Suprapubic skin (tissue), 4 donors: ENCODE results near the gene MAP2K6. TPM values are rescaled to one million over a fixed set of nuclear protein-coding genes. Genes with fewer than 3 reads are reported as not detected.

Experiments
- DNase-seq, 2 donors: peaks; one replicate each; pipeline ENCODE4 v3.0.0-alpha.2; 2019; ENCODE audit warnings: low spot score in 2 of 2
- H3K27ac ChIP-seq: fragments of 200-600 bp; sonication (generic); one replicate; pipeline ENCODE4 v1.5.1; 2019
- H3K27me3 ChIP-seq: fragments of 200-600 bp; sonication (generic); one replicate; pipeline ENCODE4 v1.5.1; 2019
- H3K36me3 ChIP-seq: fragments of 200-600 bp; sonication (generic); one replicate; pipeline ENCODE4 v1.5.1; 2019
- H3K4me1 ChIP-seq: fragments of 200-600 bp; sonication (generic); one replicate; pipeline ENCODE4 v1.5.1; 2019
- H3K4me3 ChIP-seq: fragments of 200-600 bp; sonication (generic); one replicate; pipeline ENCODE4 v1.5.1; 2019; ENCODE audit warnings: mild to moderate bottlenecking
- H3K9me3 ChIP-seq: fragments of 200-600 bp; sonication (generic); one replicate; pipeline ENCODE4 v1.5.1; 2019
- EP300 ChIP-seq: sonication (generic); formaldehyde crosslinking; IDR thresholded peaks from one replicate; pipeline ENCODE4 v1.6.1; 2017; ENCODE audit warnings: antibody characterized with exemption
- POLR2A ChIP-seq, 2 donors: fragments of 450-650 bp; IDR thresholded peaks; one replicate each; pipeline ENCODE4 v1.6.1; 2017; ENCODE audit warnings: antibody characterized with exemption in 2 of 2, mild to moderate bottlenecking in 2 of 2, moderate library complexity in 2 of 2
- POLR2AphosphoS5 ChIP-seq, 3 donors: sonication (generic); formaldehyde crosslinking; IDR thresholded peaks; one replicate each; pipeline ENCODE4 v1.6.1; 2017; ENCODE audit warnings: antibody characterized with exemption in 3 of 3
- WGBS: methylation state at CpG from one replicate; pipeline ENCODE4 v1.1.5; 2018; 5-methylcytosine and 5-hydroxymethylcytosine counted together
- total RNA-seq, 4 donors: library from RNA; depleted of rRNA; stranded (reverse); fragments of >200 nt; gene quantifications; one replicate each; pipeline ENCODE4 v1.1.0, GENCODE V29; 2016
- TF ChIP-seq, protein P1 (sequence below), 2 donors: fragments of 200-600 bp in 1 of 2; fragments of 450-650 bp in 1 of 2; sonication (generic) in 1 of 2; IDR thresholded peaks; one replicate each; pipeline ENCODE4 v1.5.1; 2016 to 2019; ENCODE audit warnings: antibody characterized with exemption in 2 of 2, mild to moderate bottlenecking in 1 of 2, moderate library complexity in 1 of 2

The MAP2K6 gene
- total RNA-seq: 1 to 10 TPM; 2.4 to 6.3 (median 3.9) TPM

DNA sequence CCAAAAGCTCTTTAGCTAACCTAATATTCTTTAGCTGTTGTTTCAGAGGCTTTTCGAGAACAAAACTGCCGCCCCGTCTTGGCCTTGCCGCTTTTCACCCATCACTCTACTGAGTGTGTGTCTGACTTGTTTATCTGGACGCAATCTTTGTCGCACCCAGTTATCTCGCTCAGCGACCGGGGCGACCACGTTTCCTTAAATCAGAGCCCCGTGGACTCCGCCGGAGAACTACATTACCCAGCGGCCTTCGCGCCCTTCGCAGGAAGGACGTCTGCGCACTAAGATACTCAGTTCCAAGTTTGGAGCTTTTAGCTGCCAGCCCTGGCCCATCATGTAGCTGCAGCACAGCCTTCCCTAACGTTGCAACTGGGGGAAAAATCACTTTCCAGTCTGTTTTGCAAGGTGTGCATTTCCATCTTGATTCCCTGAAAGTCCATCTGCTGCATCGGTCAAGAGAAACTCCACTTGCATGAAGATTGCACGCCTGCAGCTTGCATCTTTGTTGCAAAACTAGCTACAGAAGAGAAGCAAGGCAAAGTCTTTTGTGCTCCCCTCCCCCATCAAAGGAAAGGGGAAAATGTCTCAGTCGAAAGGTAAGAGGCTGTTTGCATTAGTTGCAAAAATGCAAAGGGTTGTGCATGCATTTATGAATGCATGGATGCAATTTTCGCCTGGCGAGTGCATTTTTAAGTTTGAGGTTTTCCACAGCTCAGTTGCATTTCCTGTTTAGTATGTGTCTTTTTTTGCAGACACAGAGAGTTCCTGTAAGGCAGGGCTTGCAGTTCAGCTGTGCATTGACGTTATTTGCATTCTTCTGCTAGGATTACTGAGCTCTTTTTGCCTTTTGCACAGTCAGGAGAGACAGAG lies at the start of gene MAP2K6:
MAP2K6 (plus strand) TSS at position 290 of the 867 bp plus-strand sequence; CDS start at position 578, 288 bp downstream.
- Histone ChIP-seq H3K4me3 (peak within 1 kb of the TSS; percentile 56), H3K4me1 (peaks cover 31% of the 10 kb centered on the region), H3K36me3 (no peaks in the 10 kb centered on the region), H3K9me3 (no peaks in the 10 kb centered on the region), H3K27ac (no peak within 1 kb of the TSS), H3K27me3 (no peaks in the 10 kb centered on the region)
- WGBS: 2% methylated on average over 27 of the region's 27 CpGs
- no peak for TF ChIP-seq EP300
- TF ChIP-seq POLR2AphosphoS5 (IDR thresholded peaks at IDR 0.05): no peak
- TF ChIP-seq POLR2A (IDR thresholded peaks at IDR 0.05): no peak
- TF ChIP-seq, protein P1, sequence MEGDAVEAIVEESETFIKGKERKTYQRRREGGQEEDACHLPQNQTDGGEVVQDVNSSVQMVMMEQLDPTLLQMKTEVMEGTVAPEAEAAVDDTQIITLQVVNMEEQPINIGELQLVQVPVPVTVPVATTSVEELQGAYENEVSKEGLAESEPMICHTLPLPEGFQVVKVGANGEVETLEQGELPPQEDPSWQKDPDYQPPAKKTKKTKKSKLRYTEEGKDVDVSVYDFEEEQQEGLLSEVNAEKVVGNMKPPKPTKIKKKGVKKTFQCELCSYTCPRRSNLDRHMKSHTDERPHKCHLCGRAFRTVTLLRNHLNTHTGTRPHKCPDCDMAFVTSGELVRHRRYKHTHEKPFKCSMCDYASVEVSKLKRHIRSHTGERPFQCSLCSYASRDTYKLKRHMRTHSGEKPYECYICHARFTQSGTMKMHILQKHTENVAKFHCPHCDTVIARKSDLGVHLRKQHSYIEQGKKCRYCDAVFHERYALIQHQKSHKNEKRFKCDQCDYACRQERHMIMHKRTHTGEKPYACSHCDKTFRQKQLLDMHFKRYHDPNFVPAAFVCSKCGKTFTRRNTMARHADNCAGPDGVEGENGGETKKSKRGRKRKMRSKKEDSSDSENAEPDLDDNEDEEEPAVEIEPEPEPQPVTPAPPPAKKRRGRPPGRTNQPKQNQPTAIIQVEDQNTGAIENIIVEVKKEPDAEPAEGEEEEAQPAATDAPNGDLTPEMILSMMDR (IDR thresholded peaks at IDR 0.05): no peak
- peak; percentile 80 to 86 for DNase-seq

DNA sequence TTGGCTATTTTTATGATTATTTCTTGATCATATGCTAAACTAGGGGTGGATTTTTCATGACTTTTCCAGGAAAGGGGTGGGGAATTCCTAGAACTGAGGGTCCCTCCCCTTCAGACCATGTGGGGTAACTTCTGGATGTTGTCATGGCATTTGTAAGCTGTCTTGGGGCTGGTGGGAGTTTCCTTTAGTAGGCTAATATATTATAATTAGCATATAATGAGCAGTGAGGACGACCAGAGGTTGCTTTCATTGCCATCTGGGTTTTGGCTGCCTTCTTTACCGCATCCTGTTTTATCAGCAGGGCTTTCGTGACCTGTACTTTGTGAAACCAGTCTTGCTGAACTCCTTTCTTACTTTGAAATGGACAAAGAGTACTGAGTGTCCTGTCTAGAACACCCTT lies 47.2 kb upstream of the MAP2K6 start:
- H3K27me3 ChIP-seq: no peaks in the 10 kb centered on the region

DNA sequence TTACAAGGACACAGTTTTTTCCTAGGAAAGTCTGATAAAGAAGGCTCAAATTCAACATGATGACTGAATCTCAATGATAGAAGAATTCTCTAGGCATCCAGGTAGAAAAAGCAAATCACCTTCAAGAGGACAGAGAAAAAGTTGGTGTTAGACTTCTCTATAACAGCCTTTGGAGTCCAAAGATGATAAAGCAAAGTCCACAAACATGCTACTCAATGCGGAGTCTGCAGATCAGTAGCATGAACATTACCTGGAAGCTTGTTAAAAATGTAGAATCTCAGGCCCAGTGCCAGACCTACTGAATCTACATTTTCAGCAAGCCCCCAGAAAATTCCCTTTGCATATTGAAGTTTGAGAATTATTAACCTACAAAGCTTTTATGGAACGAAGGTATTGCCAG lies 41.4 kb upstream of the MAP2K6 start:
- Histone ChIP-seq H3K27ac (no peak overlapping the region), H3K9me3 (no peaks in the 10 kb centered on the region), H3K36me3 (no peaks in the 10 kb centered on the region), H3K4me1 (no peaks in the 10 kb centered on the region), H3K4me3 (no peak overlapping the region), H3K27me3 (no peaks in the 10 kb centered on the region)
- WGBS: 89% methylated on average over 2 of the region's 2 CpGs
- no peak for TF ChIP-seq POLR2AphosphoS5 (IDR thresholded peaks at IDR 0.05)
- TF ChIP-seq EP300: no peak
- no peak for TF ChIP-seq POLR2A (IDR thresholded peaks at IDR 0.05)
- TF ChIP-seq, protein P1 (IDR thresholded peaks at IDR 0.05): no peak
- no peak for DNase-seq

More for the DNA sequence above, 47.2 kb upstream of the MAP2K6 start:
- no peaks in the 10 kb centered on the region for H3K36me3 ChIP-seq
- no peak overlapping the region for H3K4me3 ChIP-seq
- no peak for DNase-seq
- TF ChIP-seq POLR2A (IDR thresholded peaks at IDR 0.05) (no peak), POLR2AphosphoS5 (IDR thresholded peaks at IDR 0.05) (no peak), EP300 (no peak)
- TF ChIP-seq, protein P1 (IDR thresholded peaks at IDR 0.05): no peak
- WGBS: 54% methylated on average over 3 of the region's 3 CpGs
- H3K9me3 ChIP-seq: no peaks in the 10 kb centered on the region
- H3K4me1 ChIP-seq: no peaks in the 10 kb centered on the region
- H3K27ac ChIP-seq: no peak overlapping the region

DNA sequence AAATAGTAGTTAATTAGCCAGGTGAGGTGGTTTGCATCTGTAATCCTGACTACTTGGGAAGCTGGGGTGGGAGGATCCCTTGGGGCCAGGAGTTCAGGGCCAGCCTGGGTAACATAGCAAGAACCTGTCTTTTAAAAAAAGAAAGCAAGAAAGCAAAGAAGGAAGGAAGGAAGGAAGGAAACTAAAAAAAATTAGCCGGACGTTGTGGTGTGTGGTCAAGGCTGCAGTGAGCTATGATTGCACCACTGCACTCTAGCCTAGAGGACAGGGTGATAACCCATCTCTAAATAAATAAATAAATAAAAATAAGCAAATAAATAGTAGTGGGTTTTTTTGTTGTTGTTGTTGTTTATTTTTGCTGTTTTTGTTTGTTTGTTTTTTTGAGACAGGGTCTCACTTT lies 39.3 kb upstream of the MAP2K6 start:
- TF ChIP-seq POLR2AphosphoS5 (IDR thresholded peaks at IDR 0.05) (no peak), POLR2A (IDR thresholded peaks at IDR 0.05) (no peak), EP300 (no peak)
- TF ChIP-seq, protein P1 (IDR thresholded peaks at IDR 0.05): no peak
- Histone ChIP-seq H3K9me3 (no peaks in the 10 kb centered on the region), H3K27me3 (no peaks in the 10 kb centered on the region), H3K4me1 (no peaks in the 10 kb centered on the region), H3K27ac (no peak overlapping the region), H3K36me3 (no peaks in the 10 kb centered on the region), H3K4me3 (no peak overlapping the region)
- WGBS: 76% methylated on average over 2 of the region's 2 CpGs
- DNase-seq: no peak

DNA sequence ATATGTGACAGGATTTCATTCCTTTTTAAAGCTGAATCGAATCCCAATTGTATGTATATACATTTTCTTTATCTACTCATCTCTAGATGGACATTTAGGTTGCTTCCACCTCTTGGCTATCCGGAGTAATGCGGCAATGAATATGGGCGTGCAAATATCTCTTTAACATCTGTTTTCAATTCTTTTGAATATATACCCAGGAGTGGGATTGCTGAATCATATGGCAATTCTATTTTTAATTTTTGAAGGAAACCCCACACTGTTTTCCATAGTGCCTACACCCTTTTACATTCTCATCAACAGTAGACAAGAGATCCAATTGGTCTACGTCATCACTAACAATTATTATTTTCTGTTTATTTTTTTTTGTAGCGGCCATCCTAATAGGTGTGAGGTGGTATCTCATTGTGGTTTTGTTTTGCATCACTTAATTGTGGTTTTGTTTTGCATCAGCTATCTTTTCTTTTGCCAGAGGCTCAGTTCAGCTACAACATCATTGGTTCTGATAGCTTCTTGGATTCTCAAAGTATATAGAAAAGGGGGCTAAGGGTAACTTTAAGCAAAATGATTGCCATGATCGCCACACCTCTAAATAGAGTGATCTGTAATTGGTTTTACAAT lies 25.6 kb upstream of the MAP2K6 start:
- TF ChIP-seq, protein P1 (IDR thresholded peaks at IDR 0.05): no peak
- TF ChIP-seq EP300: no peak
- Histone ChIP-seq H3K36me3 (no peaks in the 10 kb centered on the region), H3K4me1 (no peaks in the 10 kb centered on the region), H3K27ac (no peak overlapping the region), H3K27me3 (peaks cover 5% of the 10 kb centered on the region), H3K9me3 (no peaks in the 10 kb centered on the region), H3K4me3 (no peak overlapping the region)
- no peak for DNase-seq
- WGBS: 84% methylated on average over 7 of the region's 7 CpGs
